IgD-negative memory B cell (primary cell): ENCODE data around the gene CNTN1. TPM values are rescaled to one million over a fixed set of nuclear protein-coding genes. Genes with fewer than 3 reads are reported as not detected.

Experiments
- H3K27ac Mint-ChIP-seq, 3 donors: one replicate each; pipeline ENCODE4 v1.8.0; 2020 to 2022; ENCODE audit warnings: mild to moderate bottlenecking in 3 of 3, mixed read lengths in 3 of 3, moderate library complexity in 1 of 3
- H3K27me3 Mint-ChIP-seq: one replicate; pipeline ENCODE4 v1.8.0; 2021; ENCODE audit warnings: mixed read lengths
- H3K36me3 Mint-ChIP-seq: one replicate; pipeline ENCODE4 v1.8.0; 2020; ENCODE audit warnings: mild to moderate bottlenecking, mixed read lengths
- H3K4me1 Mint-ChIP-seq, 3 donors: one replicate each; pipeline ENCODE4 v1.8.0; 2020 to 2022; ENCODE audit warnings: mixed read lengths in 3 of 3, mild to moderate bottlenecking in 1 of 3
- H3K4me3 Mint-ChIP-seq, 4 donors: one replicate each; pipeline ENCODE4 v1.8.0; 2020 to 2022; ENCODE audit warnings: mild to moderate bottlenecking in 4 of 4, mixed read lengths in 4 of 4, moderate library complexity in 3 of 4
- H3K9me3 Mint-ChIP-seq, 3 donors: one replicate each; pipeline ENCODE4 v1.8.0; 2020 to 2021; ENCODE audit warnings: mixed read lengths in 3 of 3, mild to moderate bottlenecking in 1 of 3
- polyA plus RNA-seq: library from polyadenylated mRNA; unstranded; fragments of 300-500 nt; fragmentation: Illumina TruSeq; gene quantifications from one replicate; pipeline ENCODE4 v1.2.3, GENCODE V29; 2021

The CNTN1 gene
- polyA plus RNA-seq, 1 donor from 2014 or later = not detected

DNA sequence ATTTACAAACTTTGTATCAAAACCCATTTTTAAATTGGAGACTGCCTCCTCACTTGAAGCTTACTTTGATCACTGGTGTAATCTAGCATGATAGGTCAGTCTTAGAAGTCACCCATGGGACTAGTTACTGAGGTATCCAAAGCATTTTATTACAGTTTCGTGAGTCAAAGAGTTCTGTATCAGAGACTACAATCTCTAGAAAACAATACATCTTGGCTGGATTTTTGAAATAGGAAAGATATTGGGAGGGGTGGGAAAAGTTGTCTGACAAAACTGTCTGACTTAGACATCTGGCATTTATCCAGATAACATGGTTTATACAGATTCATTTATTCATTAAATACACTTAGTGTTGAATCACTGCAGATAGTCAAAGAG is 322.4 kb downstream of the CNTN1 start:
- Mint-ChIP-seq H3K27me3 (no peaks in the 10 kb centered on the region), H3K9me3 (peaks cover 11 to 12% (median 12%) of the 10 kb centered on the region in 3 donors), H3K4me3 (no peak overlapping the region), H3K36me3 (no peaks in the 10 kb centered on the region), H3K4me1 (no peaks in the 10 kb centered on the region), H3K27ac (no peak overlapping the region)

GRCh38 chr12:41018010-41018409 is 325.8 kb downstream of the CNTN1 start:
- peaks cover 0 to 2% (median under 1%) of the 10 kb centered on the region in 3 donors for H3K9me3 Mint-ChIP-seq
- no peak overlapping the region for H3K27ac Mint-ChIP-seq
- no peak overlapping the region for H3K4me3 Mint-ChIP-seq
- H3K27me3 Mint-ChIP-seq = no peaks in the 10 kb centered on the region
- H3K36me3 Mint-ChIP-seq = no peaks in the 10 kb centered on the region
- H3K4me1 Mint-ChIP-seq = no peaks in the 10 kb centered on the region

DNA sequence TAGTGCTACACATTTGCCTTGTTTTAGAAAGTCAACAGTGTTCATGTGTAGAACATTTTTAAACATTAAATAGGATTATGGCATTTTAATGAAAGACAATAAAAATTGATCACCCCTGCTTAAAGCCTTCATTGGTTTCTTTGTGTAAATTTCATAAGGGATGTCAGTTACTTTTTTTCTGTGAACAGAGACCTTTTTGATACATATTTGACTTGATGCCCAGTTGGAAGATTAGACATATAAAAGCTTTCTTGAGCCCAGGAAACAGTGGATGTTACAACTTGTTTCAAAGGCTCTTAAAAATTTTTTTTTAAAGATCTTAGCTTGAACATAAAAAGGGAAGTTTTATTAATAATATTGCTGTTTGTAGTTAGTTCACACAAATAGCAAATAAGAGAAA is 327.2 kb downstream of the CNTN1 start:
- Mint-ChIP-seq H3K27ac (no peak overlapping the region), H3K4me1 (no peaks in the 10 kb centered on the region), H3K9me3 (peaks cover 0 to 2% (median 0%) of the 10 kb centered on the region in 3 donors), H3K27me3 (no peaks in the 10 kb centered on the region), H3K4me3 (no peak overlapping the region), H3K36me3 (no peaks in the 10 kb centered on the region)

GRCh38 chr12:41023836-41024235 is 331.6 kb downstream of the CNTN1 start:
- Mint-ChIP-seq H3K36me3 (no peaks in the 10 kb centered on the region), H3K27me3 (no peaks in the 10 kb centered on the region), H3K4me3 (no peak overlapping the region), H3K27ac (no peak overlapping the region), H3K4me1 (no peaks in the 10 kb centered on the region), H3K9me3 (peaks cover 0 to 2% (median 2%) of the 10 kb centered on the region in 3 donors)

DNA sequence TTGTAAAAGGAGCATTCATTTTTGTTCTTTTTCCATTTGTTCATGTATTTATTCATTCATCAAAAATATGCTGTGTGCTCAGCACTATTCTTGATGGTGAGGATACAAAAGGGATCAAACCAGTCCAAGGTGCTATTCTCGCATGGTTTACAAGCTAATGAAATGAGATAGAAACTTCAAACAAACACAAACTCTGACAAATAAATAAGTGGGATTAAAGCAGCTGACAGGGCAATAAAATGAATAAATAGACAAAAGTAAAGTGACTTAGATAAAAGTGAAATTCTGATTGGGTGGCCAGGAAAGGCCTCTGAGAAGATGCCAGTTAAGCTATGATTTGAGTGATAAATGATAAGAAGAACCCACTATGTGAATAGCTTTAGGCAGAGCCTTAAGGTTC is 333.9 kb downstream of the CNTN1 start:
- H3K4me3 Mint-ChIP-seq = no peak overlapping the region
- H3K27ac Mint-ChIP-seq = no peak overlapping the region
- no peaks in the 10 kb centered on the region for H3K4me1 Mint-ChIP-seq
- no peaks in the 10 kb centered on the region for H3K27me3 Mint-ChIP-seq
- H3K9me3 Mint-ChIP-seq = peaks cover 0 to 2% (median 2%) of the 10 kb centered on the region in 3 donors
- H3K36me3 Mint-ChIP-seq = no peaks in the 10 kb centered on the region

DNA sequence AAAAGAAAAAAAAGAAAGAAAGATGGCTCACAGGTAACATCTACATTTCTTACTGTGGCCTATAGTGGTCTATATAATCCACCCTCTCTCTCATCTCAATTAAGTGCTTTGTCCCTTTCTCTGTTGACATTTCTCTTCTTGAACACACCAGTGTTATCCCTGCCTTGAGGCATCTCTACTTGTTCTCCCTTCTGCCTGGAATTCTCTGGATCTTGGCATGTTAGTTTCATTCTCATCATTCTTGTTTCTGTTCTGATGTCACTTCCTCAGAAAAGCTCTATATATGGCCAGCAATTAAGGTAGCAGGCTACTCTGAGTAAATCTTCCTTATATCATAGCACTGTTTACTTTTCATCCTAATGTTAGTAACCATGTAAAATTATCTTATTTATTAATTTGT is 340.1 kb downstream of the CNTN1 start:
- Mint-ChIP-seq H3K4me1 (peaks cover 0 to 1% (median 0%) of the 10 kb centered on the region in 3 donors), H3K36me3 (no peaks in the 10 kb centered on the region), H3K4me3 (no peak overlapping the region), H3K9me3 (peaks cover 0 to 2% (median 0%) of the 10 kb centered on the region in 3 donors), H3K27ac (no peak overlapping the region), H3K27me3 (no peaks in the 10 kb centered on the region)

- Mint-ChIP-seq H3K27me3 (no peaks in the 10 kb centered on the region), H3K4me3 (no peak overlapping the region), H3K27ac (no peak overlapping the region), H3K9me3 (no peaks in the 10 kb centered on the region), H3K4me1 (peaks cover 0 to 1% (median 0%) of the 10 kb centered on the region in 3 donors), H3K36me3 (no peaks in the 10 kb centered on the region)
Measured at GRCh38 chr12:41034686-41035085, 342.4 kb downstream of the CNTN1 start.

GRCh38 chr12:41039461-41039860 is 347.2 kb downstream of the CNTN1 start:
- H3K36me3 Mint-ChIP-seq = no peaks in the 10 kb centered on the region
- H3K4me1 Mint-ChIP-seq = no peaks in the 10 kb centered on the region
- H3K9me3 Mint-ChIP-seq = peaks cover 0 to 2% (median 0%) of the 10 kb centered on the region in 3 donors
- H3K27me3 Mint-ChIP-seq = peaks cover 2% of the 10 kb centered on the region
- H3K4me3 Mint-ChIP-seq = no peak overlapping the region
- no peak overlapping the region for H3K27ac Mint-ChIP-seq

- H3K27ac Mint-ChIP-seq = no peak overlapping the region
Measured at GRCh38 chr12:41045509-41045908, 353.3 kb downstream of the CNTN1 start.

GRCh38 chr12:41049033-41049432 is 356.8 kb downstream of the CNTN1 start:
- Mint-ChIP-seq H3K27ac (no peak overlapping the region), H3K4me3 (no peak overlapping the region), H3K36me3 (no peaks in the 10 kb centered on the region), H3K9me3 (no peaks in the 10 kb centered on the region), H3K27me3 (no peaks in the 10 kb centered on the region), H3K4me1 (no peaks in the 10 kb centered on the region)

More at GRCh38 chr12:41045509-41045908, 353.3 kb downstream of the CNTN1 start:
- no peaks in the 10 kb centered on the region for H3K9me3 Mint-ChIP-seq
- H3K4me1 Mint-ChIP-seq = no peaks in the 10 kb centered on the region
- H3K27me3 Mint-ChIP-seq = no peaks in the 10 kb centered on the region
- H3K36me3 Mint-ChIP-seq = no peaks in the 10 kb centered on the region
- no peak overlapping the region for H3K4me3 Mint-ChIP-seq

- Mint-ChIP-seq H3K9me3 (no peaks in the 10 kb centered on the region), H3K4me3 (no peak overlapping the region), H3K36me3 (no peaks in the 10 kb centered on the region), H3K27ac (no peak overlapping the region), H3K27me3 (no peaks in the 10 kb centered on the region), H3K4me1 (no peaks in the 10 kb centered on the region)
Measured at GRCh38 chr12:41051954-41052353, 359.7 kb downstream of the CNTN1 start.

DNA sequence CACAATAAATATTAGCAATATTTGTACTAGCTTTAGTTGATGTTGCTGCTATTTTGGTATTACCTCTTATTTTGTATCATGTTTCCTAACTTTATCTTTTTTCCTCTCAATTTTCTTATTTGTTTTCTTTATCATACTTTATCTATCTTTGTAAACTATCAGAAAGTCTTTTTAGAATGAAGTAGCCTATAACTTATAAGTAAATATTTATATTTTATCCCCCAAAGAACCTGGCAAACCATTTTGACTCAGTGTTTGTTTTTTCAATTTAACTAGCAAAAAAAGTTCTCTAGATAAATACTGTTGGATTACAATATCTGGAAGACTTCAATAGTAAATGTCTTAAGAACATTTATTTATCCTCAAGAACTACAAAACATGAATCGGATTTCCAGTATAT is 360.2 kb downstream of the CNTN1 start:
- no peaks in the 10 kb centered on the region for H3K36me3 Mint-ChIP-seq
- no peaks in the 10 kb centered on the region for H3K4me1 Mint-ChIP-seq
- H3K27me3 Mint-ChIP-seq = no peaks in the 10 kb centered on the region
- no peak overlapping the region for H3K27ac Mint-ChIP-seq
- no peaks in the 10 kb centered on the region for H3K9me3 Mint-ChIP-seq
- H3K4me3 Mint-ChIP-seq = no peak overlapping the region

DNA sequence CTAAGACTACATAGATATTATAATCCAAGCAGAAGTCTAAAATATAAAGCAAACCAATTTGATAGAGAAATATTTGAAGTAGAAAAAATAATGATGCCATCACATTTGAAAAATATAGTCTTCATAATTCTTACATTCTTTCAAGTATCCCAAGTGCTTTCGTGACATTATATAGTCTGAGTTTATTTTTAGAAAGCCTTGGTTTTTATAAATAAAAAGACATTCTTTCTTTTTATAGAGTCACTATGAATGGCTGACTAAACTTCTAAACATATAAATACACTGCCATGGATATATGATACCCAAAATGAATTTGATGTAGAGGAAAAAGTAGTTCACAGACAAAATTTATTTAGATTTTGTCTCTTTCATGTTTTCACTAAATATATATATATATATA is 360.8 kb downstream of the CNTN1 start:
- no peaks in the 10 kb centered on the region for H3K36me3 Mint-ChIP-seq

DNA sequence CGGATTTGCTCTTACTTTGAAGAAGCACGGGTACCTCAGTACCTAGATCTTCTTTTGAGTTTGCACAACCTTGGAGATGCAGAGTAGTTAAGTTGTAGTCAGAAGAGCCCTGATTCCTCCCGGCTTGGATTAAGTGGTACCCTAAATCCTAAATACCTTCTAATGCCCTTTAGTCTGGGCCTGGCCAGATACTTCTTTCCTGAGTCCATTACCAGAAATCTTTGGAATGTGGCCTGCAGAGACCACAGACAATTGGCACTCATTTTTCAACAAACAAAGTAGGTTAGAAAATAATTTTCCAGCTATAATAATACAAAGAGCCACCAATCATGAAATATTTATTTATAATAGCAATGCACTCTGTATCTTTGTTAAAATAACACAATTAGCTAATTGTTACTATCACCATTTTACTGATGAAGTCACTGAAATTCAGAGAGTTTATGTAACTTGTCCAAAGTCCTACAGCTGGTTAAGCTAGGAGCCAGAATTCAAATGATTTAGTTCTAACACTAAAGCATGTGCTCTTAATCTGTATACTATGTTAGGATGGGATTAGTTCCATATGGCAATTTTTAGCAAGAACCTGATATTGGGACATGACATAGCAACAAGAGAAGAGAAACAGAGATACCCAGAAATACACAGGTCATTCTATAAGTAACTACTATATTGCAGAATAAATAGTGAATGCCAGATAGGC is 363.8 kb downstream of the CNTN1 start:
- H3K27me3 Mint-ChIP-seq = no peaks in the 10 kb centered on the region
- H3K27ac Mint-ChIP-seq = no peak overlapping the region
- no peaks in the 10 kb centered on the region for H3K36me3 Mint-ChIP-seq
- H3K4me3 Mint-ChIP-seq = no peak overlapping the region
- H3K9me3 Mint-ChIP-seq = no peaks in the 10 kb centered on the region
- H3K4me1 Mint-ChIP-seq = peaks cover 0 to 1% (median 0%) of the 10 kb centered on the region in 3 donors

More for the DNA sequence above, 360.8 kb downstream of the CNTN1 start:
- Mint-ChIP-seq H3K9me3 (no peaks in the 10 kb centered on the region), H3K4me3 (no peak overlapping the region), H3K4me1 (no peaks in the 10 kb centered on the region), H3K27ac (no peak overlapping the region), H3K27me3 (no peaks in the 10 kb centered on the region)

- no peaks in the 10 kb centered on the region for H3K27me3 Mint-ChIP-seq
- peaks cover 0 to 1% (median 0%) of the 10 kb centered on the region in 3 donors for H3K4me1 Mint-ChIP-seq
- H3K27ac Mint-ChIP-seq = no peak overlapping the region
- no peaks in the 10 kb centered on the region for H3K9me3 Mint-ChIP-seq
- no peaks in the 10 kb centered on the region for H3K36me3 Mint-ChIP-seq
- no peak overlapping the region for H3K4me3 Mint-ChIP-seq
Measured at GRCh38 chr12:41058266-41058665, 366.0 kb downstream of the CNTN1 start.

- Mint-ChIP-seq H3K27ac (no peak overlapping the region), H3K4me1 (peaks cover 0 to 1% (median 0%) of the 10 kb centered on the region in 3 donors), H3K27me3 (no peaks in the 10 kb centered on the region), H3K9me3 (no peaks in the 10 kb centered on the region), H3K36me3 (no peaks in the 10 kb centered on the region), H3K4me3 (no peak overlapping the region)
Measured at GRCh38 chr12:41061192-41061591, 369.0 kb downstream of the CNTN1 start.
